Neural cell (in vitro differentiated cells): ENCODE results near the gene RDM1. TPM values are rescaled to one million over a fixed set of nuclear protein-coding genes. Genes with fewer than 3 reads are reported as not detected.

Source experiments
- H2AFZ ChIP-seq: fragments of 200-600, 300-800 bp; sonication (generic), shearing (Covaris generic); 2 replicates; pipeline ENCODE4 v1.6.0; 2014; ENCODE audit warnings: low read depth, mild to moderate bottlenecking, antibody characterized with exemption, low read length, moderate library complexity
- H3F3A ChIP-seq: fragments of 200-600 bp; shearing (Covaris generic); 2 replicates; pipeline ENCODE4 v1.6.1; 2016; ENCODE audit warnings: mild to moderate bottlenecking, moderate library complexity, mixed read lengths, antibody characterized with exemption, low read length; ENCODE audit not compliant: insufficient read depth, poor library complexity, severe bottlenecking
- H3K27ac ChIP-seq: fragments of 200-600, 300-800 bp; sonication (generic), shearing (Covaris generic); 2 replicates; pipeline ENCODE4 v1.5.1; 2014; ENCODE audit warnings: mild to moderate bottlenecking, low read length, moderate library complexity
- H3K27me3 ChIP-seq: fragments of 300-800, 200-600 bp; sonication (generic), shearing (Covaris generic); 2 replicates; pipeline ENCODE4 v1.6.0; 2014; ENCODE audit warnings: mild to moderate bottlenecking, low read depth, low read length, moderate library complexity; ENCODE audit not compliant: insufficient read depth
- H3K36me3 ChIP-seq: fragments of 300-800, 200-600 bp; sonication (generic), shearing (Covaris generic); 2 replicates; pipeline ENCODE4 v1.5.1; 2014; ENCODE audit warnings: mild to moderate bottlenecking, antibody characterized with exemption, low read length, moderate library complexity; ENCODE audit not compliant: insufficient read depth
- H3K4me2 ChIP-seq: fragments of 300-800, 200-600 bp; sonication (generic), shearing (Covaris generic); 2 replicates; pipeline ENCODE4 v1.6.0; 2014; ENCODE audit warnings: mild to moderate bottlenecking, low read length
- H3K4me3 ChIP-seq: fragments of 300-800, 200-600 bp; sonication (generic), shearing (Covaris generic); 2 replicates; pipeline ENCODE4 v1.5.1; 2014; ENCODE audit warnings: mild to moderate bottlenecking, low read length, moderate library complexity
- H3K79me2 ChIP-seq: fragments of 200-600 bp; shearing (Covaris generic); replicated peaks from 2 replicates; pipeline ENCODE4 v1.6.0; 2014; ENCODE audit warnings: mild to moderate bottlenecking, low read length, moderate library complexity; ENCODE audit not compliant: insufficient read depth
- H3K9ac ChIP-seq: fragments of 300-800, 200-600 bp; sonication (generic), shearing (Covaris generic); 2 replicates; pipeline ENCODE4 v1.6.1; 2016; ENCODE audit warnings: mild to moderate bottlenecking, low read length, mixed read lengths
- H3K9me2 ChIP-seq: fragments of 200-600 bp; shearing (Covaris generic); 2 replicates; pipeline ENCODE4 v1.6.1; 2016; ENCODE audit warnings: mild to moderate bottlenecking, low read length, mixed read lengths; ENCODE audit not compliant: insufficient read depth
- H3K9me3 ChIP-seq: fragments of 200-600, 300-800 bp; sonication (generic), shearing (Covaris generic); 2 replicates; pipeline ENCODE4 v1.6.1; 2016; ENCODE audit warnings: mild to moderate bottlenecking, mixed run types, low read length, moderate library complexity, mixed read lengths
- H4K20me1 ChIP-seq: fragments of 200-600 bp; shearing (Covaris generic); 2 replicates; pipeline ENCODE4 v1.6.1; 2016; ENCODE audit warnings: mild to moderate bottlenecking, mixed run types; ENCODE audit not compliant: insufficient read depth
- EP300 ChIP-seq: fragments of 450-650 bp; conservative IDR thresholded peaks from 2 replicates; pipeline ENCODE4 v1.6.1; 2014; ENCODE audit warnings: antibody characterized with exemption, mild to moderate bottlenecking, moderate library complexity; ENCODE audit not compliant: poor library complexity, severe bottlenecking
- EZH2 ChIP-seq: fragments of 200-600, 300-800 bp; shearing (Covaris generic), sonication (generic); IDR thresholded peaks from 2 replicates; pipeline ENCODE4 v1.6.1; 2014; ENCODE audit warnings: antibody characterized with exemption, low read length, borderline replicate concordance, mild to moderate bottlenecking; ENCODE audit not compliant: insufficient read depth, poor library complexity, severe bottlenecking
- MXI1 ChIP-seq: fragments of 450-650 bp; conservative IDR thresholded peaks from 2 replicates; pipeline ENCODE4 v1.6.1; 2014; ENCODE audit warnings: antibody characterized with exemption, mild to moderate bottlenecking; ENCODE audit not compliant: poor library complexity, severe bottlenecking
- POLR2AphosphoS5 ChIP-seq: IDR thresholded peaks from 2 replicates; pipeline ENCODE4 v1.6.1; 2012
- RAD21 ChIP-seq: fragments of 450-650 bp; conservative IDR thresholded peaks from 2 replicates; pipeline ENCODE4 v1.6.1; 2014; ENCODE audit warnings: antibody characterized with exemption, mild to moderate bottlenecking, moderate library complexity
- REST ChIP-seq: IDR thresholded peaks from 2 replicates; pipeline ENCODE4 v1.6.1; 2012; ENCODE audit warnings: borderline replicate concordance
- SMC3 ChIP-seq: fragments of 450-650 bp; conservative IDR thresholded peaks from 2 replicates; pipeline ENCODE4 v1.6.1; 2014; ENCODE audit warnings: antibody characterized with exemption, mild to moderate bottlenecking, moderate library complexity; ENCODE audit not compliant: poor library complexity
- polyA plus RNA-seq: library from polyadenylated mRNA; depleted of rRNA; stranded (reverse); fragments of >200 nt; gene quantifications from 2 replicates; pipeline ENCODE4 v1.2.3, GENCODE V29; 2014

The RDM1 gene
- polyA plus RNA-seq, 1 donor from 2014 or later: not detected

GRCh38 chr17:35953720-35954119 is 23.1 kb upstream of the RDM1 start:
- Histone ChIP-seq H2AFZ (no peak overlapping the region), H3K27me3 (no peaks in the 10 kb centered on the region), H3K9me2 (no peaks in the 10 kb centered on the region), H3F3A (no peaks in the 10 kb centered on the region), H3K9ac (no peak overlapping the region), H3K27ac (no peak overlapping the region), H3K79me2 (no peaks in the 10 kb centered on the region), H3K36me3 (no peaks in the 10 kb centered on the region), H4K20me1 (no peaks in the 10 kb centered on the region), H3K4me3 (no peak overlapping the region), H3K4me2 (no peak overlapping the region), H3K9me3 (no peaks in the 10 kb centered on the region)
- TF ChIP-seq REST (no peak), POLR2AphosphoS5 (no peak), RAD21 (no peak), EP300 (no peak), EZH2 (no peak)

- no peaks in the 10 kb centered on the region for H3K27me3 ChIP-seq
- no peaks in the 10 kb centered on the region for H3K79me2 ChIP-seq
- no peak overlapping the region for H3K4me2 ChIP-seq
- H2AFZ ChIP-seq: no peak overlapping the region
- TF ChIP-seq MXI1 (no peak), REST (no peak)
- H3K27ac ChIP-seq: no peak overlapping the region
- H3K36me3 ChIP-seq: no peaks in the 10 kb centered on the region
- no peaks in the 10 kb centered on the region for H3K9me3 ChIP-seq
- no peaks in the 10 kb centered on the region for H3K9me2 ChIP-seq
- H3K4me3 ChIP-seq: no peak overlapping the region
- no peaks in the 10 kb centered on the region for H3F3A ChIP-seq
- no peaks in the 10 kb centered on the region for H4K20me1 ChIP-seq
- H3K9ac ChIP-seq: no peak overlapping the region
Measured at GRCh38 chr17:35949401-35949800, 18.8 kb upstream of the RDM1 start.

- TF ChIP-seq EZH2 (no peak), POLR2AphosphoS5 (no peak), SMC3 (no peak)
- Histone ChIP-seq H3K9me2 (no peaks in the 10 kb centered on the region), H3F3A (no peaks in the 10 kb centered on the region)
Measured at GRCh38 chr17:35948092-35948491, 17.5 kb upstream of the RDM1 start.

More at GRCh38 chr17:35948092-35948491, 17.5 kb upstream of the RDM1 start:
- H2AFZ ChIP-seq: no peak overlapping the region
- H3K79me2 ChIP-seq: no peaks in the 10 kb centered on the region
- no peaks in the 10 kb centered on the region for H3K36me3 ChIP-seq
- no peak overlapping the region for H3K4me2 ChIP-seq
- no peak overlapping the region for H3K9ac ChIP-seq
- H4K20me1 ChIP-seq: no peaks in the 10 kb centered on the region
- no peak overlapping the region for H3K27ac ChIP-seq
- no peaks in the 10 kb centered on the region for H3K27me3 ChIP-seq
- H3K4me3 ChIP-seq: no peak overlapping the region
- H3K9me3 ChIP-seq: no peaks in the 10 kb centered on the region
